GM12891 (cell line): ENCODE measurements around the gene SEL1L.

Experiments used
- POLR2A ChIP-seq: IDR thresholded peaks from 2 replicates; pipeline ENCODE4 v1.6.1; 2011; ENCODE audit warnings: low read depth, low read length, control low read depth
- POLR2AphosphoS5 ChIP-seq: IDR thresholded peaks from 2 replicates; pipeline ENCODE4 v1.6.1; 2011; ENCODE audit warnings: low read depth, low read length, control low read depth
- POU2F2 ChIP-seq: IDR thresholded peaks from 2 replicates; pipeline ENCODE4 v1.6.1; 2011; ENCODE audit warnings: low read depth, mild to moderate bottlenecking, control low read depth, low read length, moderate library complexity
- SPI1 ChIP-seq: IDR thresholded peaks from 2 replicates; pipeline ENCODE4 v1.6.1; 2011; ENCODE audit warnings: low read depth, low read length, control low read depth
- TAF1 ChIP-seq: IDR thresholded peaks from 2 replicates; pipeline ENCODE4 v1.6.1; 2011; ENCODE audit warnings: low read depth, low read length, control low read depth

DNA sequence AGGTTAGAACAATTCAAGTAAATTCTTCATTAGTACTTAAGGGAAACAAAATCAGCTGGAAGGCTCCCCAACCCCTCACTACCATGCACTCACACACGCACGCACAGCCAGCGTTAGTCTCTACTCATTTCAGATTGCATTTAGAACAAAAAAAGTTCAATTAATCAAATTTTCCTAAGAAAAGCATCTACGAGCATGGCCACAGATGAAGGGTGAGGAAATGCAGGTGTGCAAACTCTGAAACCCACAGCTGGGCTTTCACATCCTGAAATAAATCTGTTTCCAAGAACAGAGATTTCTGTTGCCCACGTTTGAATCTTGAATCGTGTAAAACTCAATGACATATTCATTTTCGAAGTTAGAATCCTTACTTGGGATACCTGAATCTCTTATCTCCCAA is 62.6 kb downstream of the SEL1L start:
- TF ChIP-seq TAF1, result no peak
- no peak for TF ChIP-seq POLR2A
- TF ChIP-seq POLR2AphosphoS5, result no peak
- peak; percentile 73 for TF ChIP-seq SPI1
- no peak for TF ChIP-seq POU2F2
